NT2/D1 (cell line): ENCODE data around the gene CREBL2.

ENCODE experiments used
- YY1 ChIP-seq: IDR thresholded peaks from 2 replicates; pipeline ENCODE4 v1.6.1; 2011; ENCODE audit not compliant: insufficient read length, insufficient read depth
- ZNF274 ChIP-seq: IDR thresholded peaks from 2 replicates; pipeline ENCODE4 v1.6.1; 2011; ENCODE audit warnings: mild to moderate bottlenecking, low read depth, low read length

- TF ChIP-seq ZNF274 (no peak), YY1 (no peak)
These were observed 30.0 kb downstream of the CREBL2 start for GRCh38 chr12:12641650-12642049.
